GM19455 (cell line): ENCODE measurements around the gene ACKR1.

ENCODE experiments used
- ATAC-seq: cut with Tn5 transposase; IDR thresholded peaks from one replicate; pipeline ENCODE4 v1.9.1; 2021; ENCODE audit not compliant: unreplicated experiment

ACKR1 gene

DNA sequence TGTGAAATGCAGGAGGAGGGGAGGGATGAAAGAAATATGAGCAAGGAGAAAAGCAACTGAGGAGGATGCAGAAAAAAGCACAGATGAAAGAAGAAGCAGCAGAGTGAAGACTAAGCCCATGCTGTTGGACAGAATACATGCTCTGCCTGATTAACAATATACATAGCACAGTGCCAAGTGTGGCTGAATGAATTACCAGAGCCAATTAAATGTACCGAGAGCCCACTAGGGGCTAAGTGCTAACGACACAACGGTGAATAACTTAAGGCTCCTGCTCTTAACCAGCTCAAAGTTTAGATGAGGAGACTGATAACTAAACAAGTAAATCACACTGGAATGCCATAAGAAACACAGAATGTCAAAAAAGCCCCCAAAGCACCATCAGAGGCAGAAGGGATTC lies 17.6 kb upstream of the ACKR1 start:
- ATAC-seq, result no peak

DNA sequence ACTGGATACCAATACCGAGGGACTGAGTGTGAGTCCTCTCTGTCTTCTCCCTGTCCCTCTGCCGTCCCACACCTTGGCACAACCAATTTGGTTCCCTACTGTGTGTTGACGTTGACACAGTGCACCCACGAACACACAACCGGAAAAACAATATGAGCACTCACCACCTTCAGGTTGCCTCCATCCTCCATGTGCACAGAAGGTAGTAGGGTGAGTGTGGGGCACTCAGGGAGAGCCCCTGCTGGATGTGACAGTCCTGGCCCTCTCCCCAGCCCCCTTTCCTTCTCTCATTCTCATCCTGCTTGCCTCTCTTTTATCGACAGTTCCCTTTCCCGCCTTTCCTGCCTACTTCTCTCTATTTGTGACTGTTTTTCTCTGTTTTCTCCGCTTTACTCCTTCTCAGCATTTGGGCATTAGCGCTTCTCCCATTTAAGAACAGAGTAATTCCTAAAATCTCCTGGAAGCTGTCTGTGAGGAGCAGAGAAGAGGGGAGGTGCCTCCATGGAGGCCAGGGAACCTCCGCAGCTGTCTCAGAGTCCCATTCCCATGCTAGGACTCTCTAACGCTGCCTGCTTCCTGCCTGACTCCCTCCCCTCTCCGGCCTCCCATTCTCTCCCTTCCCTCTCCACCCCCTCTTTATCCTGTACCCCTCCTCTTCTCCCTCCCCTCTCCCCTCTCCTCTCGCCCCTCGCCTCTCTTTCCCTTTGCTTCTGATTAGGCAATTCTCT lies 16.9 kb upstream of the ACKR1 start:
- ATAC-seq, result no peak

DNA sequence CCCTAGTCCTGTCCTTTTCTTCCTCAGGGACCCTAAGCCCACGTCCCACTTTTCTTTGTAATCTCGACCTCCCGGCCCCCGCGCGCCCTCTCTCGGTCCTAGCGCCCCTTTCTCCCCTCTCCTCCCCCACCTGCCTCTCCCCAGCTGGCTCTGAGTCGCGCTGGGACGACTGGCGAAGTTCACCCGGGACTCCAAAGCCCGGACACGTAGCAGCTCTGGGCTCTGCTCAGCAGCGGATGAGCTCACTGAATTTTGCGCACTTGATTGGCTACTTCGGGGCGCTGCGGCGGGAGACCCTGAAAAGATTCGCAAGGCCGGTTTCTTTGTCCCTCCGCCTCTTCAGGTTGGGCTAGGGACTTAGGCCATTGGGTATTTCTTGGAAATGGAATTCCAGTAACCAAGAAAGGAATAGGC lies 16.3 kb upstream of the ACKR1 start:
- ATAC-seq, result peak; percentile 80

DNA sequence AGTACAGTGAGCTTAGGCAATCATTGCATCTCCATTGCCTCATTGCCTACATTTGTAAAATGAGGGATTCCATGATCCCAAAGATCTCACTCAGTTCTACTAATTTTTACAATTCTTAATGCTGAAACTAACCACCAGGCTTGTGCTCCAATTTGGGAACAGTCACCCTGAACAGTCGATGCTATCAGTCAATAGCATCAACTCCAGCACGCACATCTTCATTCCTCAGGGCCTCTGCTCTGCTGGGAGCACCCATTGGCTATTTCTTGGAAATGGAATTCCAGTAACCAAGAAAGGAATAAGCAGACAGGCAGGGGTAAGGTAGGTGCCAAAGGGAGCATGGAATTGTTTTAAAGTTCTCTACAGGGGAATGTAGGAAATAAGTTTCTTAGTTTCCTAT lies 14.2 kb upstream of the ACKR1 start:
- ATAC-seq, result no peak

DNA sequence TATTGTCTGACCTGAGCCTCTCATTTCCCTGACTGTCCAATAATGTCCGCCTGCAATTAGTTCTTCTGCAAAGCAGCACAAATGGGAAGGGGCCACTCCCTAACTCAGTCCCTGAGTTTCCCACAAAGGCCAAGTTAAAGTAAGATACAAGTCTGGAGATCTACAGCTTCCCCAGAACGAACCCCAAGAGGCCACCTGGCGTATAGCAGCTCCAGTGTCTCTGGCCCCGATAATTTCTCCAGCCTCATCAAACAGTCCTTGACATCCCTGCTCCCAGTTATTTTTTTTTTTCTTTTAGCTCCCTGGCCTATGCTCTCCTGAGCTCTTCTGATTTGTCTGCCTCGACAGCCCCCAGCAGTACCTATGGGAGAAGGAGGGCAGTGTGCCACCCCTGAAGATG lies 8.1 kb upstream of the ACKR1 start:
- no peak for ATAC-seq

DNA sequence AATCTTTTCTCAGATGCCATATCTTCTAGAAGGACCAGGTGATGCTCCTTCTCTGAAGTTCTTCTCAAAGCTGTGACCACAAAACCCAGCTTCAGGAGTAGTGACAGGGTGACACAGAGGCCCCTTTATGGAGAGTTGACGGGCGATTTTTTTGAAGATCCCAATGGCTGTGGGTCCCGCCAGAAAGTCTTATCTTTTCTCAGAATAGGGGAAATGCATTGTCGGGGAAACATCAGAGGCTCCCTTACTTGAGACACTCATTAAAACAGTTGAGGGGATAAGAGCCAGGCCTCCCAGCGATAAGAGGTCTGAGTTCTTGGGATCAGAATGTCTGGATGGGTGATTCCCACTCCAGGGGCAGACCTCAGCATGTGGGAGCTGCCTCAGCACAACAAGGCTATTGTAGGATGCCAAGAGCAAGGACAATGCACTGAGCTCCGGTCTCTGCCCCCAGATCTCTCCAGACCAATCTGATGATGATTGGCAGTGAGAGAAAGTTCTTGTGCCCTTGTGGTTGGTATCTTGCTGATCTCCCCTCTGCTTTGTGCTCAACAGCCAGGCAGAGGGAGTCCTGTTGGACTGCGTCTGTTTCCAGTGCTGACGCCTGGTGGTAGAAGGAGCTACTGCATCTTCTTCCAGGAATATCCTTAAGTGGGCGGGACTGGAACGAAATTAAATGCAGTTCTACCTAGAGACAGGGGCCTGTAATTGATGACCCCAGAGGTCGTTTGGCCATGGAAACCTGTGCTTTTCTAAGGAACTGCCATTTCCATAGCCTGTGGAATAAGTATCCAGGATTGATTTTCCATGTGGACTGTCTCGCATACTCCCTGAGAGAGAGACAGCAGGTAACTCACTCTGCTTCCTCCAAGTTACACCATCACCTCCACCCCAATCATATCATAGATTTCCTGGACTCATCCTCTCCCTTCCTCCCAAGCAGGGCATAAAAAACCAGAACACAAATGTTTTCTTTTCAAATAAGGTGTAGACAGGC lies 6.8 kb upstream of the ACKR1 start:
- ATAC-seq, result peak; percentile 78

DNA sequence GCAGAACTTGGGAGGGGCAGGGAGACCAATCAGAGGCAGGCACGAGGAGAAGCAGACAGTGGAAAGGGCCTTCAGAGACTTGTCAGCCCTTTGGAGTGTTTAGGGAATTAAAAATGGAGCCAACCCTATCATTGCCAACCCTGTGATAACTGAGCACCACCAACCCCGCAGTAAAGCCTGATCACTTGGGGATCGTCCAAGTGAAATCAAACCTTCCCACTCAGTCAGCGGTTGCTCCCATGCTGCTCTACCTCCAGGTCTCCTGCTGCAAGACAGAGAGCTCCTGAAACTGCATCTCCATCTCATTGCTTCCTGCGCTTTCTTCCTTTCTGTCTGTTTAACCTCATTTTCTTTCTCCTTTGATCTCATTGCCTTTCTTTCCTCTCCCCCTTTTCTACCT lies 4.8 kb upstream of the ACKR1 start:
- ATAC-seq, result no peak

DNA sequence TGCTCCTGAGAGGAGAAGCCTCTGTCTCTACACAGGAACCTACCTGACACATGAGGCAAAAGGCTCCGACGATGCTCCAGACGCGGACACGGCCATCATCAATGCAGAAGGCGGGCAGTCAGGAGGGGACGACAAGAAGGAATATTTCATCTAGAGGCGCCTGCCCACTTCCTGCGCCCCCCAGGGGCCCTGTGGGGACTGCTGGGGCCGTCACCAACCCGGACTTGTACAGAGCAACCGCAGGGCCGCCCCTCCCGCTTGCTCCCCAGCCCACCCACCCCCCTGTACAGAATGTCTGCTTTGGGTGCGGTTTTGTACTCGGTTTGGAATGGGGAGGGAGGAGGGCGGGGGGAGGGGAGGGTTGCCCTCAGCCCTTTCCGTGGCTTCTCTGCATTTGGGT lies 3.9 kb upstream of the ACKR1 start:
- ATAC-seq, result no peak

DNA sequence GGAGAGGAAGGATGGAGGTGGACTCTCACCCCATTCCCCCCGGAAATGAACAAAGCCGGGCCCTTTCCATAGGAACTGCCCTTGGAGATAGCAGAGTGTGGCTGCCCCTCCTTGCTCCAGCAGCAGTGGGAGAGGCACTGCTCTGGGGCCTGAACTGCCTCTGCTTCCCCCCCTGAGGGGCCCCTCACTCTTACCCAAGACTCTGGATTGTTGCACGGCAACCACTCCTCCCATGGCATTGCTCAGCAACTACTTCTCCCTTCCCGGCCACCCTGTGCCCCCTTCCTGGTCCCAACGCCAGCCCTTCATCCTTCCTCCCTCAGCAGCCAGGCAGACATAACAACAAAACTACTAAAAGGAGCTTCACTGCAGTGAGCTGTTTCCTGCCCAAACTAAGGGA lies 3.0 kb upstream of the ACKR1 start:
- ATAC-seq, result no peak

DNA sequence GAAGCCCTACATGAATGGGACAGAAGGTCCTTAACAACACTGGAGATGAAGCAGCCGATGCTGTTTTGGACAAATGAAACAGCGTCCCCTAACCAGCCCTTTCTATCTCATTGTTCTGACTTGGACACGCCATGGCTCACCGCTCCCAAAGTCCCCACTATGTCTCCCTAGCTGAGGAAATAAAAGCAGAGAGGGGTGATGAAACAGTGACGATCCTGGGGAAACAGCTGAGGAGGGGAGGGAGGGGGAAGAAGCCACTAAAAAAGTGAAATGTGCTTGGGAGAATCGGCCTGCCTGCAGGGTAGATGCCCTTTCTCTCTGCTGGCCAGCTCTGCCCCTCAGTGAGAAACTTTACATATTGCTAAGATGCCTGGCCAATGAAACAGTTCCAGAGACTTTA lies 1.1 kb upstream of the ACKR1 start:
- no peak for ATAC-seq

DNA sequence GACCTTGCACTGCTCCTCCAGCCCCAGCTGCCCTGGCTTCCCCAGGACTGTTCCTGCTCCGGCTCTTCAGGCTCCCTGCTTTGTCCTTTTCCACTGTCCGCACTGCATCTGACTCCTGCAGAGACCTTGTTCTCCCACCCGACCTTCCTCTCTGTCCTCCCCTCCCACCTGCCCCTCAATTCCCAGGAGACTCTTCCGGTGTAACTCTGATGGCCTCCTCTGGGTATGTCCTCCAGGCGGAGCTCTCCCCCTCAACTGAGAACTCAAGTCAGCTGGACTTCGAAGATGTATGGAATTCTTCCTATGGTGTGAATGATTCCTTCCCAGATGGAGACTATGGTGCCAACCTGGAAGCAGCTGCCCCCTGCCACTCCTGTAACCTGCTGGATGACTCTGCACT lies 550 bp downstream of the ACKR1 start:
- no peak for ATAC-seq

DNA sequence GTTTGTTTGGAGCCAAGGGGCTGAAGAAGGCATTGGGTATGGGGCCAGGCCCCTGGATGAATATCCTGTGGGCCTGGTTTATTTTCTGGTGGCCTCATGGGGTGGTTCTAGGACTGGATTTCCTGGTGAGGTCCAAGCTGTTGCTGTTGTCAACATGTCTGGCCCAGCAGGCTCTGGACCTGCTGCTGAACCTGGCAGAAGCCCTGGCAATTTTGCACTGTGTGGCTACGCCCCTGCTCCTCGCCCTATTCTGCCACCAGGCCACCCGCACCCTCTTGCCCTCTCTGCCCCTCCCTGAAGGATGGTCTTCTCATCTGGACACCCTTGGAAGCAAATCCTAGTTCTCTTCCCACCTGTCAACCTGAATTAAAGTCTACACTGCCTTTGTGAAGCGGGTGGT lies 1.4 kb downstream of the ACKR1 start:
- no peak for ATAC-seq

DNA sequence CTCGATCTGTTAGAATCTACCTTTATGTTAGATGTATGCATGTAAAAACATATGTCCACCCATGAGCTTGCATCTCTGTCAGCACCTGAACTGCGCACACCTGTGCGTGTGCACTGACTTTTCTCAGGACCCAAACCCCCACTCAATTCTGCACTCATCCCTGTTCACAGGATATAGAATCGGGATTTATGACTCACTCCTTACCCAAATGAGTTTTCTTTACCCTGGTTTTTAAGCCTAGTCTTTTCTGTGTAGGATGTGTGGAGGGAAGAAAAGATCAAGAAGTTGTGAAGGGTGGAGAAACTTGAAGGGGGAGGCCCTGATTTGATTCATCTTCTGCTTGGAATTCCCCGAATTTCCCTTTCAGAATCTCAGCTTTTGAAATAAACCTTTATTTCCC lies 2.4 kb downstream of the ACKR1 start:
- no peak for ATAC-seq

DNA sequence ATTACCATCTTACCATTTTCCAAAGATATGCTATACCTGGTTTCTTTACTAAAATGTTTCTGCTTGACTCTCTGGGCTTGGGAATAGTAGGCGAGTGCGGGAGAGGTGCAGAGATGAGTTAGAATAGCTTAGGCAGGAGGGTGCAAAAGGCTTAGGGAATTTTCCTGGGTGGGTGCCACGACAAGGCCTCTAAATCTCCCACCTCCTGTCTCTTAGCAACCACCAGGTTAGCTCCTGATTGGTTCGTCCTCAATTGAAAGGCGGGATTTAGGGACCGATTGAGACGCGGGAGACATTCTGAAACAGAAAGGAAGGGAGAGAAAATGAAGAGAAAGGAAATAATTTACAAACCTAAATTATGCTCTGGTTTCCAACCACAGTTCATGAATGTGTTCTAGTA lies 3.1 kb downstream of the ACKR1 start:
- ATAC-seq, result no peak

DNA sequence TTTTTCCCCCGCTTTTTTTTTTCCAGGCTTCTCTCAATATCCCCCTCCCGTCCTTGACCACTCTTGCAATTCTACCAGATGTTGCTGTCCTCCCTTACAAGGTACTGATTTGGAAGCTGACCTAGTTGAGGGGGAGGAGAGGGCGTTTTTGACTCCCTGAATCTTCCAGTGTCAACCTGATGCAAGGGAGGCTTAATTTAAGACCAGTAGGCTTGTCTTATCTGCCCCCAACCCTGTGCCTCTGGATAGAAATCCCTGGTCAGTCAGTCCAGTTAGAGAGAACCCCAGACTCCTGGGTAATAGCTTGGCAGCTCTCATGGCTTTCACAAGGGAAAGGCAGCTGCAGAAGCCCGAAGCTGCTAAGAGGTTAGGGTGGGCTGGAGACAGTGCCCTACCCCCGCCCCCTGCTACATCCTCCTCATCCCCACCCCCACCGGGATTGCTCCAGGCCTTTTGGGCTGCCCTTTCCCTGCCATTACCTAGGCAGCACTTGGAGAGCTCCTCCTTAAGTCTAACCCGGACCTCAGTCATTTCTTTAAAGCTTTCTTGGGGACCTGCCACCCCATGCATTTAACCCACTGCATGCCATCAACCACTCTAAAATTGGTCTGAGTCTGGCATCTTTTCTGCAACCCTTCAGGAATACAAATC lies 3.6 kb downstream of the ACKR1 start:
- ATAC-seq, result no peak

DNA sequence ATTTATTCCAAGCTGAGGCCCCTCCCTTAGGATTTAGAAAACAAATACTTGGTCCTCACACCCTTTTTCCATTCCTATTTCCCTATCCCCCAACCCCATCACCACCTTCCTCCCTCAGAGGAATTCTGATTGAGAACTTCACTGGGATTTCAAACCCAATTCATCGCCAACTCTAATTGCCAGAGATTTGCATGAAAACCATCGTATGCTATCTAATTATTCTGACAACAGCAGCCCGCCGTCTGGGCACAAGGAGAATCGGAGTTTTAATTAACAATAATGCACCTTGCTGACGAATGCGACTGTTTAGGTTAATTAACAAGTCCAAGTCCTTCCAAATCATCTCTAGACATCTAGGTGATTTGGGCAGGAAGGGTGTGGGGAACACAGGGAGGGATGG lies 4.4 kb downstream of the ACKR1 start:
- ATAC-seq, result no peak

DNA sequence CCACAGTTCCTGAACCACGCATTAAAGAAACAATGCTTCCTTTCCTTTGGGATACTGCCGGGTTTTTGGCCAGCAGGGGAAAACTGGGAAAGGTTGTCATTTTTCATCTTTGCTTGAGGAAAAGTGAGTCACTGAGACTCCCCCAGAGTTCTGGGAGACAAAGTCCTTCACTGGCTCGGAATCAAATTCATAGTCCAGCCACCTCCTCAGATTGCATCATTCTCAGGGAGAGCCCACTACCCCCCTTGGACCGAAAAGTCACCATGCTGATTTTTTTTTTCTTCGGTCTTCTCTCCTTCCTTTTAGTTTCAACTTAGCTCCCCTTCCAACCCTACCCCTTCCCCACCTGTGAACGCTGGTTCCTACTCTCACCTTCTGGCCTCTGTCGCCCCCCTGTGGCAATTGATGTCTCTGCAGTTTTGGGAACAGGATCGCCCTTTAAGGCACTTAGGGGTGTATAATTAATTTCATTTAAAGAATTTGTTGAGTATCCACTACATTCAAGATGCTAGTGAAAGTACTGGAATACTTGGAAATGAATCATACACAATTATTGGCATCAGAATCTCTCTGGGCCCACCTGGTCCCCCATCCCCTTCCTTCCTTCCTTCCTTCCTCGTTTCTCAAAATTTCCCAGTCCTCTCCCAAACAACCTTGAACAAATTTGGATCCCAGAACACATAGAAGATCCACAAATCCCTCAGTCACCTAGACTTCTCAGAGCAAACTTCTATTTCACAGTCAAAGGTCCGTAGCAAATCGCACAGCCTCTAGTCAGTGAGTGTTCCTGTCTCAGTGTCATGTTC lies 6.9 kb downstream of the ACKR1 start:
- no peak for ATAC-seq

DNA sequence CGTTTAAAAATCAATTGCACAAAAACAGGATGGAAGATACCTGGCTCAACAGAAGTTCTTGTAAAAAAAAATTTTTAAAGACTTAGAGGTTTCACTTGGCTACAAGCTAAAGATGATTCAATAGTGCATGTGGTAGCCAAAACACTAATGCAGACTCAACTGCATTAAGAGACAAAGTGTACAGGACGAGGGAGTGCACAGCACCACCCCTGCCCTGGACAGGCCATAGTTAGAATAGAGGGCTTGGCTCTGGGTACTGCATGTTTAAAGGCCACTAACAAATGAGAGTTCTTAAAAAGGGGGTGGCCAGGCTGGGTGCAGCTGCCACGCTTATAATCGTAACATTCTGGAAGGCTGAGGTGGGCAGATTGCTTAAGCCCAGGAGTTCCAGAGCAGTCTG lies 7.9 kb downstream of the ACKR1 start:
- ATAC-seq, result no peak

DNA sequence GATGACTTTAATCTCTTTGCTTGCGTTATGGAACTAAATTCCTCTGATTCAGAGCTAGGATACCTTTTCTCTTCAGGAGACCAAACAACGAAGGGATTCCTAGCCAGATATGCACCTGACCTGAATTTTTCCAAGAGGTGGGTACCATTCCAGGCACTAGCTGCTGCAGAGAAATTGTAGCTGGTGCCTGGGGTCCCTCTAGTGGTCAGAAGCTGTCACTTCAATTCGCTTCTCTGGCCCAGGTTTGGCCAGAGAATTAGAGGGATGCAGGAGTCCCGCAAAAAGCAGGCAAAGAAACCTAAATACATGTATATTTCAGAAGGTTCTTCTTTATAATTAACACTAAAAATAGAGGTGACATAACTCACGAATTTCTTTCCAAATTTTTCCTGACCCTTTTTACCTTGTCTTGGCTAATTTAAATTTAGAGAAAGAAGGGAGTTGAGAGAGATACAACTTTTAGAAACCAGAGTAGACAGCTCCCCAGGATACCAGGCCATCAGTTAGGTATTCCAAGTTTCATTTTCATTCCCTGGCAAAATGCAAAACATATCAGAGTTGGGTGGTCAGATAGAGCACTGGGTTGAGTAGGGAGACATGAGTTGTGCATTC lies 9.6 kb downstream of the ACKR1 start:
- no peak for ATAC-seq
